Fibroblast of lung (primary cell): ENCODE results near the gene LZTS3.

Experiments used
- EZH2 ChIP-seq: IDR thresholded peaks from 2 replicates; pipeline ENCODE4 v1.5.1; 2012; ENCODE audit warnings: low read length, control low read depth, mild to moderate bottlenecking; ENCODE audit errors: missing control alignments
- TF ChIP-seq, protein P1 (sequence below), 2 donors: IDR thresholded peaks in 1 of 2; conservative IDR thresholded peaks in 1 of 2; 1 replicate in 1 of 2; 2 replicates in 1 of 2; pipeline ENCODE4 v1.5.1; 2011 to 2012; ENCODE audit warnings: low read length in 2 of 2, control low read depth in 1 of 2, inconsistent platforms in 1 of 2, low read depth in 1 of 2, mild to moderate bottlenecking in 1 of 2

DNA sequence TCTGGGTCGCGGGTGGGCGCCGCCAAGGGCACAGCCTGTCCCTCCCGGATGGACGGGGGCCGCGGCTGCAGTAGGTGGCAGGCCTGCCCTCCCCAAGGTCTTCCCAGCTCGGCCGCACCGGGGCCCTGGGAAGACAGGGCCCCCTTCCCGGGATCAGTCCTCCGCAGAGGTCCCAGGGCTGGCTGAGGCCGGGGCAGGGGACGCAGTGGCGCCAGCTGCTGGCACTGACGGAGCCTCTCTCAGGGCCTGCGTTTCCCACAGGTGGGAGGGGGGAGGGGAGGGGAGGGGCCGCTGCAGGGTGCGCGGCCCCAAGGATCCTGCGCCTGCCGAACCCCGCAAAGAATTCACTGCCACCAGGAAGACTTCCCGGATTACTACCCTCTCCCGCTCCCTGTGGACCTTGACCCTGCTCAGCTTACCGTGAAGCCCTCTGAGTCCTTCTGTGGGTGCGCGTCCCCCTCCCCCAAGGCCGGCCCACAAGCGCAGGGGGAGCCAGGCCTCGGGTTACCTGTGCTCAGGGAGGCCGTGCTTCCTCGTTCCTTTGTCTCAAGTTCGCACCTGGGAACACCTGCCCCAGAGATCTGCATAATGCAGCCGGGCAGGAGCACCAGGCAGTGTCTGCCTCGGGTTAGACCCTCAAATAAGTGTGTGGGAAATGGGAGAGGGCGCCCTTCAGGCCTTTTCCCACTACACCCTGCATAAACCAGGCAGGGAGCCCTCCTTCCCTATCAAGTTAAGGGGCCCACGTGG lies 5.1 kb downstream of the LZTS3 start:
- TF ChIP-seq, protein P1, sequence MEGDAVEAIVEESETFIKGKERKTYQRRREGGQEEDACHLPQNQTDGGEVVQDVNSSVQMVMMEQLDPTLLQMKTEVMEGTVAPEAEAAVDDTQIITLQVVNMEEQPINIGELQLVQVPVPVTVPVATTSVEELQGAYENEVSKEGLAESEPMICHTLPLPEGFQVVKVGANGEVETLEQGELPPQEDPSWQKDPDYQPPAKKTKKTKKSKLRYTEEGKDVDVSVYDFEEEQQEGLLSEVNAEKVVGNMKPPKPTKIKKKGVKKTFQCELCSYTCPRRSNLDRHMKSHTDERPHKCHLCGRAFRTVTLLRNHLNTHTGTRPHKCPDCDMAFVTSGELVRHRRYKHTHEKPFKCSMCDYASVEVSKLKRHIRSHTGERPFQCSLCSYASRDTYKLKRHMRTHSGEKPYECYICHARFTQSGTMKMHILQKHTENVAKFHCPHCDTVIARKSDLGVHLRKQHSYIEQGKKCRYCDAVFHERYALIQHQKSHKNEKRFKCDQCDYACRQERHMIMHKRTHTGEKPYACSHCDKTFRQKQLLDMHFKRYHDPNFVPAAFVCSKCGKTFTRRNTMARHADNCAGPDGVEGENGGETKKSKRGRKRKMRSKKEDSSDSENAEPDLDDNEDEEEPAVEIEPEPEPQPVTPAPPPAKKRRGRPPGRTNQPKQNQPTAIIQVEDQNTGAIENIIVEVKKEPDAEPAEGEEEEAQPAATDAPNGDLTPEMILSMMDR (conservative IDR thresholded peaks at IDR 0.05 in 1 of 2, IDR thresholded peaks at IDR 0.05 in 1 of 2; ENCODE audit: low read depth in 1 of 2, low read length in 2 of 2) = no peak
- TF ChIP-seq EZH2 = no peak
